Measurements from ENCODE around the gene MLLT6.
A peak's percentile ranks its signal among the peaks of the same experiment; 100 is the strongest.

Gene MLLT6

DNA sequence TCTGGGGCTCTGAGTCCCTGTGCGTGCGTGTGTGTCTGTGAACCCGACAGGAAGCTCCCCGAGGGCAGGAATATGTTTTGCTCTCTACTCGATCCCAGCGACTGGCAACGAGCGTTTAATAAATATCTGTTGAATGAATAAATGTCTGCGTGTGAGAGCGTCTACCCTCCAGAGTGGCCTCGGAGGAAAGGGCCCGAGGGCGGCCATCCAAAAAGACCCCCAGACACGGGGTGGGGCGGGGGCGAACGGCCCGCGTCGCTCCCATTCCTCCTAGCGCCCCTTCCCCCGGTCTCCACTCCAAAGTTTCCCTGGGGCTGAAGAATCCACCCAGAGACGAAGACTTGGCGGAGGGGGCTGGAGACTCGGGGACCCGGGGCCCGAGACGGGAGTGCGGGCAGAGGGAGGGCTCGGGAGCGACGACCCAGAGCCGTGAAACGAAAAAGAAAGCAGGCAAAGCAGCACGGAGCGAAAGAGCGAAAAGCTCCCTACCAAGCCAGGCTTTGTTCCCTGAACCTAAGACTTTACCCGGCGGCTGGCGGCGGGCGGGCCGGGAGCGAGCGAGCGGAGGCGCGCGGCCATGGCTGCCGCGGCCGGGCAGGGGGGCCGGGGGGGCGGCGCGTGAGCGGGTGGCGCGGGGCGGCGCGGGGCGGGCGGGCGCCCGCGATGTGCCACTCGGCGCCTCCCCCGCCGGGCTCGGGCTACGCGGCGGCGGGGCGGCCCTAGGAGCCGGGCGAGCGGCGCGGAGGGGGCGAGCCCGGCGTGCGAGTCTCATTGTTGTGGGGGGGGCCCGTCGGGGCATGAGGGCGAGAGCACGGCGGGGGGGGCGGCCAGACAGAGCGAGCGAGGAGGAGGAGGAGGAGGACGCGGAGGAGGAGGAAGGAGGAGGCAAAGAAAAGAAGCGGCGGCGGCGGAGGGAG is at the start of gene MLLT6:
Gene MLLT6, plus strand, starts transcription at position 668 of the 917 bp plus-strand sequence. CDS start 360 bp downstream, outside the sequence.
- peak; percentile 92 for DNase-seq (ENCODE audit: low spot score)

DNA sequence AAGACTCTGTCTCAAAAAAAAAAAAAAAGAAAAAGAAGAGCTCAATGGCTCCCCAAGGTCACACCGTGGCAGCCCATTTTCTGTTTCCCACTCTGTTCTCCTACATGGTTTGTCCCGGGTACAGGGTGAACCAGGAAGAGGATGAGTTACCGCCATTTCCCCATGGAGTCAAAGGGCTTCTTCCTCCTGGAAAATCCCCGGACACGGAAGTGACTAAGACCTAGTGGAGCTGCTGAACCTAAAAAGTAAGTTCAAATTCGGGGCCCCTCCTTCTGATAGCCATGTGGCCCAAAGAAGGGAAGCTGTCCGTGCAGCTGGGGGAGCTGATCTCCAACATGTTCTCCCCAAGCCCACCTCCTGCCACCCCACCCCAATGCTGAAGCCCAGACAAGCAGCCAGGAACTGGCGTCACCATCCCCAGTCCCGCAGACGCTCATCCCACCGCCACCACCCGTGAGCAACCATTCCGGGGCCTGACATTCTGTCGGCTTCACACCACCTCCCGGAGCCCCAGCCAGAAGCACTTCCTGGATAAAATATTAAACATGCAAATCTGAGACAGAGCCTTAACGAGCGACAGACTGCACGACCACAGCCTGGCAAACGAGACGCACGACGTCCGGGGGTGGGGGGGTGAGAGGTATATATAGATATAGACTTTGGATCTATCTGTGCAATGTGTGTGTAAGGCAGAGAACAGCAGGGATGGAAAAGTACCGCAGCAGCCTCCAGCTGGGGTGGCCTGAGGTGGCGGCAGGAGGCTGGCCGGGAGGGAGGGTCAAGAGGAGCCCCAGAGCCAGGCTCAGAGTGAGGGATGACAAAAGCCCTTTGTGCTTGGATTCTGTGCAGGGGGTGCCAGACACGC is 47.9 kb upstream of the MLLT6 start:
- DNase-seq (ENCODE audit: low spot score), result no peak

DNA sequence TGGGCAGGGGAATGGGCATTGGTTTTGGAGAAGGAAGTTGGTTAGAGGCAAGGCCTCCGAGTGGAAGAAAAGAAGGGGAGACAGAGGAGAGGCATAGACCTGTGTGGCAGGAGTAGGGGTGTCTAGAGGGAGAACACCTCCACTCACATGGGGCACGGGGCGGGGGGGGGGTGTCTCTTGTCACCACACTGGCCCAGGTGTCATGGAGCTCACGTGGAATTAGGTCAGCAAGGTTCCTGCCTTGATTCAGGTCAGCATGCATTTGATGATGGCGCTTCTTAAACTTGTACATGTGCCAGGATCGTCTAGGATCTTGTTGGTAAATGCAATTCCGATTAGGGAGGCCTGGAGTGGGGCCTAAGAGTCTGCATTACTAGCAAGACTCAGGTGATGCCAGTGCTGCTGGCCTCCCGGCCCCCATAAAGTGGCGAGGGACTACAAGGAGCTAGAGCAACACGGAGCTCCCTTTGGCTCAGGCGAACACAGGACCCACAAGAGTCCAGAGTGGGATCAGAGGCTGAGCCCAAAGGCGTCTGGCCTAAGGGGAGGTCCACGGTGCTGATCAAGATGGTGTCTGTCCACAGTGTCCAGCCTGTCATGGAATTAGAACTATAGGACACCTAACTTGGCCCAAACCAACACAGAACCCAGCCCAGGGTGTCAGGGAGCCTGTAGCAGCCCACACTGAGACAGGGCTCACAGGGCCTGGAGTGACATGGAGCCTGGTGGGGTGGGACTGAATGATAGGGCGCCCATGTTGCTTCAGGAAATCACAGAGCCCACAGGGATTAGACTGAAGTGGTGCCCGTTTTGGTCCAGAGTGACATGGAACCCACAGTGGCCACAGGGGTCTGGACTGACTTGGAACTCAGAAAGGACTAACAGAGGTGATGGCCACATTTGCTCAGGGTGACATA is 47.0 kb upstream of the MLLT6 start:
- no peak for DNase-seq (ENCODE audit: low spot score)

DNA sequence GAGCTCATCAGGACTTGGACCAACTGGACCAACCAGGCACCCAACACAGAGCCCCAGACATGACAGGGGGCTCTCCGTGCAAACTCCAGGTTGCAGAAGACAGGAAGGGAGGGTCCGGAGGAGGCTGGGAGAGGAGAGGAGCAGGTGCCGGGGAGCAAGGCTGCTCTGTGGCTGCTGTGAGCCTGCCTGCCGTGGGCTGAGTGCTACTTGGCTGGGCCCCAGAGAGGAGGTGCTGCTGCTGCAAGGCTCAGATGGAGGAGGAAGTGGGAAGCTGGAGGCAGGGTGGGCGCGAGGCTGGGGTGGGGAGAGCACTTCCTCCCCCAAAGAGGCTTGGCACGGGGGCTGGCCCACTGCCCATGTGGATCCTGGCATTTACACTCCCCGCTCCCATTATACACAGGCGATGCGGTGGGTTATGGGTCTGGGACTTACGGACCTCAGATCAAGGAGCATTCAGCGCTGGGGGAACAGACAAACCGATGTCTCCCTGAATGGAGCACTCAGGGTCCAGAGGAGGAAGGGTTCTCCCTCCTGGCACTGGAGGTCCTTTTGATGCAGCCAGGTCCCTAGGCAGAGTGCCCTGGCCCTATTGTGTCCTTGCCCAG is 46.2 kb upstream of the MLLT6 start:
- DNase-seq (ENCODE audit: low spot score), result no peak

DNA sequence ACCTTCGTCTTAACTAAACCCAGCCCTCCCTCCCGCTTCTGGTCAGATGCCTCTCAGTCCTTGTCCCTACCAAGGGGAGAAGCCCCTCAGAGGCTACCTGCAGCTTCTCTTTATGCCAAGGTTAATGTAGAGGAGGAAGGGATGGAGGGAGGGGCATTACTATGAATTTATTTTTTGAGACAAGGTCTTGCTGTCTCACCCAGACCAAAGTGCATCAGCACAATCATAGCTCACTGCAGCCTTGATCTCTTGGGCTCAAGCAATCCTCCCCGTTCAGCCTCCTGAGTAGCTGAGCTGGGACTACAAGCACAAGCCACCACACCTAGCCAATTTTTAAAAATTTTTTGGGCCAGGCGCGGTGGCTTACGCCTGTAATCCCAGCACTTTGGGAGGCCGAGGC is 45.7 kb upstream of the MLLT6 start:
- DNase-seq (ENCODE audit: low spot score), result no peak

DNA sequence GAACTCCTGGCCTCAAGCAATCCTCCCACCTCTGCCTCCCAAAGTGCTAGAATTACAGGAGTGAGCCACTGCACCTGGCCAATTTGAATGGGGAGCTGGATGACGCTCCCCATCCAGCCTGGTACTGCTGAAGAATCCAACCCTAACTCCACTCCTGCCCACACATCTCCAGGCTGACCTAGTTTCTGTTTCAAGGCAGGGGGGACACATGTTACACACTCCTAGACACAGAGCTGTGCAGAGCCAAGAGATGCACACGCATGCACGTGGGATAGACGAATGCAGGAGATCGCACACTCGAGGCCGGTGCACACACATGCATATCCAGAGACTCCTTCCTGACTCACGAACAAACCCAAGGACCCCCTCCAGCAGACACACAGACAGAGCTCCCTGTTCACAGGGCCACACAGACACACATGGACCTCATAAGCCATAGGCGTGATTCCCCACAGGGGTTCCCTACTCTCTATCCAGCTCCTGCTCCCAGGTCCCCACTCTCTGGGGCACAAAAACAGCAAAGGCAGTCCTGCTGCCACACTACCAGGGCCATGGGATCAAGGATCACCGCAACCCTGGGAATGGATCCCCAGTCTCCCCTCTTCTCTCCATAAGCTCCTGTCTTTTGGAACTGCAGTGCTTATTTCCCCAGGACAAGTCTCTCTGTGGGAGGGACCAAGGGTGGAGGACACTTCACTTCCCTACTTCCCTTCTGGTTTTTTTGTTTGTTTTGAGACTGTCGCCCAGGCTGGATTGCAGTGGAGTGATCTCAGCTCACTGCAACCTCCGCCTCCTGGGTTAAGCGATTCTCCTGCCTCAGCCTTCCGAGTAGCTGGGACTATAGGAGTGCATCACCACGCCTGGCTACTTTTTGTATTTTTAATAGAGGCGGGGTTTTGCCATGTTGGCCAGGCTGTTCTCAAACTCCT is 44.7 kb upstream of the MLLT6 start:
- DNase-seq (ENCODE audit: low spot score), result no peak

DNA sequence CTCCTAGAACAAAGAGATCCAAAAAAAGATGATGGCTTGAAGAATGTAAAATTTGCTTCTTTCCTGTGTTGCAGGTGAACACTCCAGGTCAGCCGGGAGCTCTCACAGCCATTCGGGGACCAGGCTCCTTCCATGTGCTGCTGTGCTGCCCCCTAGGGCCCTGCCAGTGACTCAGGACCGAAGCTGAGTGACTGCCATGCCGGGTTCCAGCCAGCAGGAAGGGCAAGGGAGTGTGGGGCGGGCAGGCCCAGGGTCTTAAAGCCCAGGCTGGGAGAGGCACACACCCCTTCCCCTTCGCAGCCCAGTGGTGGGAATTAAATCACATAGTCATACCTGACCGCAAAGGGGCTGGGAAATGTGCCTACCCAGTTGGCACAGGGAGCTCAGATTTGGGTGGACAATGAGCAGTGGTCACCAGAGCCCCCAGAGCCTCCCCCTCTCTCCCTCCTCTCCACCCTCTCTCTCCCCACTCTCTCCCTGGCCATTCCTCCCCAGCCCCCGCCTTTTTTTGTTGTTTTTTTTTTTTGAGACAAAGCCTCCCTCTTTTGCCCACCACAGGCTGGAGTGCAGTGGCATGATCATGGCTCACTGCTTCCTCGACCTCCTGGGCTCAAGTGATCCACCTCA is 41.8 kb upstream of the MLLT6 start:
- peak; percentile 68 for DNase-seq (ENCODE audit: low spot score)

DNA sequence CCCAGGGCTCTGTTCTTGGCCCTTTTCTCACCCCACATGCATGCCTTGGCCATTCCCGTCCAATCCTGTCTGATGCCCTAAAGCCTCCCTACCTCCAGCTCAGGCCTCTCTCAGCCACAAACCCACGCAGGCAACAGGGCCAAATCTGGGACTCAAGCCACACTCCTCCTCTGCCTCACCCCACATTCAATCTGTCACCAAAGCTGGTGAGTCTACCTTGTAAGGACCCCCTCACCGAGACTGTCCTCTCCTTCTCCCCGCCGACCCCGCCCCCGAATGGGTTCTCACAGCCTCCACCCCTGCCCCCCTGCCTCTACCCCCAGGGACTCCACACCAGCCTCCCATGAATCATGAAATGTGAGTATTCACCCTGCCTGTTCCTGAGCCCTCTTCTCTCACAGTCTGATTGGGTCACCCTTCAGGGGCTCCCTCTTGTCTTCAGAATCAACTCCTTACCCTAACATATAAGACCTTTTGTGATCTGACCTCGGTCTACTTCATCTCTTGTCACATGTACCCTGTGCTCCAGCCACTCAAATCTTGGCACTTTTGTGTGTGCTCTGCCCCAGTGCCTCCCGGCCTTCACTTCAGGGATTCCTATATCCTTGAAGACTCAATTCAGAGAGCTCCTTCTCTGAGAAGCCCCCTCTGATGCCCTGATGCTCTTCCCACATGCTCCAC is 41.0 kb upstream of the MLLT6 start:
- DNase-seq (ENCODE audit: low spot score), result no peak

DNA sequence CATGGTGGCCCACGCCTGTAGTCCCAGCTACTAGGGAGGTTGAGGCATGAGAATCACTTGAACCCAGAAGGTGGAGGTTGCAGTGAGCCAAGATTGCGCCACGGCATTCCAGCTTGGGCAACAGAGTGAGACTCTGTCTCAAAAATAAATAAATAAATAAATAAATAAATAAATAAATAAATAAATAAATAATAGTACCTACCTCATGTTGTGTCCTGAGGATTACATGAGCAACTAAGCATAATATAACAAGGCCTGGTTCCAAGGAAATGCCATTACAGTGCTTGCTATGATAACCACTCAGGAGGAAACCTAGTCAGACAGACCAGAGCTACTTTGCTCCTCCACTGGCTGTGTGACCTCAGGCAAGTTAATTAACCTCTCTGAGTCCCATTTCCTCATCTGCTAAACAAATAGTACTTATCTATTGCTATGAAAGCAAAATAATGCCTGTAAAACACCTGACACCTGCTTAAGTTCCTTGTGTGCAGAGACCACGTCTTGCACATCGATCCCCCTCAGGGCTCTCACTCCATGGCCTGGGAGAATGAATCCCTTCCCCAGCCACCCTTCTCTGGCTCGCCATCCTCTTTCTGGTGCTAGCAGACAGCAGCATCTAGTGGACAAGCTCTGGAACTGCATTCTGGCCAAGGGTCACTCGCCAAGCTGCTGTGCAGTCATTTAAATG is 37.8 kb upstream of the MLLT6 start:
- DNase-seq (ENCODE audit: low spot score), result peak; percentile 88

DNA sequence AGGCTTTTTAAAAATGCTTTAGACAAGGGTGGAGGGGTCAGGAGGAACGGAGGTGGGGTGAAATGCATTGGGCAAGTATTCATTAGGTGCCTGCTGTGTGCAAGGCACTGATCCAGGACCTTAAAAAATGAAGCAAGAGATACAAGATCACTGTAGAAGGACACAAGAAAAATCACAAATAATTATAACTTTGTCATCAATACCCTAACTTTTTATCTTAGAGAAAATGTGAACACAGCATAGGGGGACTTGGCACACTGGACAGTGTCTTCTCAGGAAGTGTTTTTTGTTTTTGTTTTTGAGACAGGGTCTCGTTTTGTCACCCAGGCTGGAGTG is 37.3 kb upstream of the MLLT6 start:
- DNase-seq (ENCODE audit: low spot score), result no peak

DNA sequence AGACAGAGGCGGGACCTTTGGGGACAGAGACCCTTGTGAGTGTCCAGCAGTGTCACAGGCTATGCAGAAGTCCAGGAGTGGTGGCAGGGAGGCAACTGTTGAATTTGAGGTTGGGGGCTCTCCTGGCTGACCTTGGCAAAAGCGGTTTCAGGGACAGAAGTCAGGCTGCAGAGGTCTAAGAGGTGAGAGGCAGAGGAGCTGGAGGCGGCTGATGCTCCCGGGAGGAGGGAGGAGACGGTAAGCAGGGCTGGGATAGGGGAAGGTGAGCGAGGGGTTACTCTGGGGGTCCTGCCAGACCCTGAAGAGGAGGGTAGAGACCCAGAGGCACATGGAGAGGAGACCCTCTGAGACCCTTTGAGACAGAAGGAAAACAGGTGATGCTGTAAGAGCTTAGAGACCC is 35.6 kb upstream of the MLLT6 start:
- DNase-seq (ENCODE audit: low spot score), result no peak

DNA sequence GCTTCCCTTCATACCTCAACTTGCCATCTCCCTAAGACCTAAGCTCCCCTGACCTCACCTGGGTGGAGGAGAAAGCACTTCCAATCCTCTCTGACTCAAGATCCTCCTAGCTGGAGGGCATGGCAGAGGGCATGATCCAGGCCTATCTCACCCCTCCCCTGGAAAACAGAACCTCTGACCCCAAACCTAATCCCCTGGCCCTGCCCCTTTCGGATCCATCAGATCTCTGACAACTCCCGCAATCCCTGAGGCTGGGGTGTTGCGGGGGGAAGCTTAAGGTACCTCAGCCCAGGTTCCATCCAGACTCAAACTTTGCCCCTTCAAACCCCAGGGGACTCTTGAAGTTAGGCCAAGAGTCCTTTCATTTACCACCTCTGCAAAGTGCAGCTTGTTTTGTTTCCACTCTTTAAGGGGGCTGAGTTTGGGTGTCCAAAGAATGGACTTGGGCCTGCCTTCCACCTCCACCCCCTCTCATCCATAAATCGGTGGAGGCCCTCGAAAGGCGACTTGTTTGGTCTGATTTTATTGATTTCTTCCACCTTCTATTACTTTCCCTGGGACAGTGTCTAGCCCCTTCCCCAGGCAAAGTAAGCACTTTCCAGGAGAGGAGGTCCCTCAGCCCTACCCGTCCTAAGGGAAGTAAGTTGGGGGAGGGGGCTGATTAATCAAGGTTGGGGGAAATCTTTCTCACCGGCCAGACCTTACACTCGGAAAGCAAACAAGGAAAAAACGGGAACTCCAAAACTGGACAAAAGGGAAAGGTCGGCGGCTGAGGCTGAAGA is 32.9 kb upstream of the MLLT6 start:
- DNase-seq (ENCODE audit: low spot score), result no peak

DNA sequence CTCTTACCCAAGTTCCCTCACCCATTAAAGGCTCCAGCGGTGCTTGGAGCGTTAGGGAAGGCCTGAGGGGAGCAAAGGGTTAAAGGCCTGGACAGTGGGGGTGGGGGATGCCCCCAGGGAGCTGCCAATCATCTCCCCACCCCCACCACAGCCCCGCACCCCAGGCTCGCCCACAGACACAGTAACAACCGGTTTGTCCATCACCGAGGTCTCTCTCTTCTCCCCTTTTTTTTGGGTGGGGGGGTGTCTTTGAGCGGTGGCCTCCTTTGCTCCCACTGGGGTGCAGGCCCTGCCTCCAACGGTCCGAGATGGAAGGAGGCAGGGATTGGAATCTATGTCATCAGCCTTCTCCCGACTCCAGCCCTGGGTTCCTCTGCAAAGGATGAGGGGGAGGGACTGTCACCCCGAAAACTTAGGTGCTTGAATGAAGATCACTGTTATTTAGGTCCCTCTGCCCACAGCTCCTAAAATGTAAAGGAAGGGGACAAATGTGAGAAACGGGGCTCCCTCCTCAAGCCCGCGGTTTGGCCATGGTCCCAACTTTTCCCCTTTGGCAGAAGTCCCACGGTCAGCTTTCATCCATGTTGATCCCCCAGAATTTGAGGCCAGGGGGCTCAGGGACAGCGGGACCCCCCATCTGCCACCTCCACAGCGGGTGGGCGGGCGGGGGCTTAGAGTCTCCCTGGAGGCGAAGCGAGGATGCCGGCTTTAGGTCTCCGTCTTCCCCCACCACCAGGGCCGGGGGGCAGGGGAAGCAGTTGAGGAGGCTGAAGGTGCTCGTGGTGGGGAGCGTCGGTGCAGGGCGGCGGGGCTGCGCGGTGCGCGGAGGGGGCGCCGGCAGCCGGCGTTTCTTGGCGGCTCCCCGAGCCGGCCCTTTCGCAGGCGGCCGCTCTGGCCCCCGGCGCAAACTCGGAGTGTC is 32.0 kb upstream of the MLLT6 start:
- DNase-seq (ENCODE audit: low spot score), result no peak

DNA sequence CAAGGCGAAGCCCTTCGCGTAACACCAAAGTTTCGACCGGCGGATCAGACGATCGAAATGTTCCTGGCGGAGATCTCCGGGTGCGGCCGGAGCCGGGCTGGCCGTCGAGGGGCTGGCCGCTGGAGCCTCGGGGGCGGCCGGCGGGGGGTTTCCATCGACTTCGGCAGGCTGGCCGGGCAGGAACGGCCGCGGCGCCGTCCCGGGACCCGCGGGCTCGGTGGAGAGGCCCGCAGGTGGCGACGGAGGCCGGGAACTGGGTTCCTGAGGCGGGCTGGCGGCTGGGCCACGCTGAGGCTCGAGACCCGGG is 31.4 kb upstream of the MLLT6 start:
- DNase-seq (ENCODE audit: low spot score), result no peak

DNA sequence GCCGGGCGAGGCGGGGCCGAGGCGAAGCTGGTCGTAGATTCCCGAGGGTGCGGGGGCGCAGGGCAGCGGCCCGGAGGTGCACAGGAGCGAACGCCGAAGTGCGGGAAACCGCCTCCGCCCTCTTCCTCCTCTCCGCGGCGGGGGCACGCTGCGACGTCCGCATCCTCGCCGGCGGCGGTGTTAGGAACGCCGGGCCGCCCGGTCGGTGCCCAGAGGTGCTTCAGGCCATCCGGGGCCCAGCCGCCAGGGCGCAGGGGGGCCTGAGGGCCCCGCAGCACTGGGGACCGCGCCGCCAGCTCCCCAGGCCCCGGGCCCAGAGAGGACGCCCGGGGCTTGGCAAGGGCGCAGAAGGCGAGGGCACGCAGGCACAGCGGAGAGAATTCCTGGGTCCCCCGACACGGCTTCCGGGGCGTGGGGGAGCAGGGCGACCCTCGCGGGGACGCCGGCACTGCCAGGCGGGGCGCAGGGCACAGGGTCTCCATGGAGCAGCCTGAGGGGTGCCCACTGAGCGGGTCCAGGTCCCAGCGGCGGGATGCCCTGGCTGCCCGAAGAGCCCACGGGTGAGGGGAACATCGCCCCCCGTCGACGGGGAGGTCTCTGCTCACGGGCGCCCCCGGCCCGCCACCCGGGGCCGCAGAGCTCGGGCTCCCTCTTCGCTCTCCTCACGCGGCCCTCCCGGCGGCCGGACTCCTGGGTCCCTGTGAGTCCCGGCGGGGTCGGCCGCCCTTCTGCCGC is 30.9 kb upstream of the MLLT6 start:
- no peak for DNase-seq (ENCODE audit: low spot score)
